Skeletal muscle tissue (tissue), 4 donors: ENCODE data around the gene PDZD11. TPM values are rescaled to one million over a fixed set of nuclear protein-coding genes. Genes with fewer than 3 reads are reported as not detected.
"Not testable (repeated sequence)": the region's sequence is repeated elsewhere in the genome, so short reads cannot be mapped to it uniquely, and the experiment has no call there.

ENCODE experiments used
- H3K27ac ChIP-seq: one replicate; pipeline ENCODE4 v1.7.0; 2013; ENCODE audit warnings: mild to moderate bottlenecking, low read depth, low read length, inconsistent platforms
- H3K27me3 ChIP-seq, 3 donors: one replicate each; pipeline ENCODE4 v1.7.0; 2013; ENCODE audit warnings: low read length in 3 of 3; ENCODE audit not compliant: control insufficient read depth in 3 of 3, insufficient read depth in 3 of 3
- H3K36me3 ChIP-seq, 3 donors: one replicate each; pipeline ENCODE4 v1.7.0; 2013; ENCODE audit warnings: low read length in 3 of 3; ENCODE audit not compliant: control insufficient read depth in 3 of 3, insufficient read depth in 3 of 3
- H3K4me1 ChIP-seq, 3 donors: one replicate each; pipeline ENCODE4 v1.7.0; 2013; ENCODE audit warnings: low read length in 3 of 3, mild to moderate bottlenecking in 3 of 3; ENCODE audit not compliant: control insufficient read depth in 3 of 3, insufficient read depth in 3 of 3
- H3K4me3 ChIP-seq, 3 donors: one replicate each; pipeline ENCODE4 v1.7.0; 2013; ENCODE audit warnings: low read length in 3 of 3
- H3K9ac ChIP-seq, 3 donors: one replicate each; pipeline ENCODE4 v1.7.0; 2013; ENCODE audit warnings: low read length in 3 of 3, mild to moderate bottlenecking in 3 of 3, moderate library complexity in 2 of 3, low read depth in 1 of 3
- H3K9me3 ChIP-seq, 3 donors: one replicate each; pipeline ENCODE4 v1.7.0; 2013; ENCODE audit warnings: low read length in 3 of 3; ENCODE audit not compliant: control insufficient read depth in 3 of 3
- total RNA-seq: library from RNA; depleted of rRNA; stranded (reverse); fragments of >200 nt; gene quantifications from one replicate; pipeline ENCODE4 v1.2.3, GENCODE V29; 2014
- donor health status: Osteomylitis.

PDZD11 gene
- total RNA-seq, 1 donor from 2014 or later, result 14.1 TPM

DNA sequence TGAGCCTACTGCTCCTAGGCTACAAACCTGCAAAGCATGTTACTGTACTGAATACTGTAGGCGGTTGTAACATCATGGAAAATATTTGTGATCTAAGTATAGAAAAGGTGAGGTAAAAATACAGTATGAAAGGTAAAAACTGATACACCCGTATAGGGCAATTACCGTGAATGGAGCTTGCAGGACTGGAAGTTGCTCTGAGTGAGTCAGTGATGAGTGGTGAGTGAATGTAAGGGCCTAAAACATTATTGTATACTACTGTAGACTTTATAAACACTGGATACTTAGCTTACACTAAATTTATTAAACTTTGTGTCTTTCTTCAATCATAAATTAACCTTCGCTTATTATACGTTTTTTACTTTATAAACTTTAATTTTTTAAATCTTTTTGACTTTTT lies 3.9 kb upstream of the PDZD11 start:
- Histone ChIP-seq H3K4me1 (peaks cover 7 to 9% (median 9%) of the 10 kb centered on the region in 3 donors), H3K27ac (no peak overlapping the region), H3K27me3 (no peaks in the 10 kb centered on the region), H3K36me3 (no peaks in the 10 kb centered on the region), H3K9me3 (no peaks in the 10 kb centered on the region), H3K9ac (no peak overlapping the region), H3K4me3 (no peak overlapping the region)

DNA sequence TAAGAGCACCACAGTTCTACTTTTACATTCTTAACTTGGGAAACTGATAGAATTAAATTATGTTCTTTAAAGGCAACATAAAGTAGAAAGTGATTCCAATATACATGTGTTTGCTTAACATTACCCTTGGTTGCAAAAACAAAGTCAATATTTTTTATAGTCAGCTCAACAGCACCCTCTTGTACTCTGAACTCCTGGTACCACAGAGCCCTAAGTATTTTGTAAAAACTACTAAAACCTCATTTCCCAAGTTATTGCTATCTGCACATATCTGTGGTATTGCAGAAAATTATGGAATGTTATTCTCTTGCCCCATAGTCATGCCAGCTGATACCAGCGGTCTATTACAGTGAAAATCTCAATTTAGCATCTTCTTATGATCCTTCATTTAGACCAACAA lies 3.1 kb upstream of the PDZD11 start:
- Histone ChIP-seq H3K9me3 (no peaks in the 10 kb centered on the region), H3K27ac (no peak overlapping the region), H3K27me3 (no peaks in the 10 kb centered on the region), H3K36me3 (peaks cover 0 to 2% (median 0%) of the 10 kb centered on the region in 3 donors), H3K4me1 (peaks cover 7 to 9% (median 9%) of the 10 kb centered on the region in 3 donors), H3K4me3 (no peak overlapping the region), H3K9ac (no peak overlapping the region)

DNA sequence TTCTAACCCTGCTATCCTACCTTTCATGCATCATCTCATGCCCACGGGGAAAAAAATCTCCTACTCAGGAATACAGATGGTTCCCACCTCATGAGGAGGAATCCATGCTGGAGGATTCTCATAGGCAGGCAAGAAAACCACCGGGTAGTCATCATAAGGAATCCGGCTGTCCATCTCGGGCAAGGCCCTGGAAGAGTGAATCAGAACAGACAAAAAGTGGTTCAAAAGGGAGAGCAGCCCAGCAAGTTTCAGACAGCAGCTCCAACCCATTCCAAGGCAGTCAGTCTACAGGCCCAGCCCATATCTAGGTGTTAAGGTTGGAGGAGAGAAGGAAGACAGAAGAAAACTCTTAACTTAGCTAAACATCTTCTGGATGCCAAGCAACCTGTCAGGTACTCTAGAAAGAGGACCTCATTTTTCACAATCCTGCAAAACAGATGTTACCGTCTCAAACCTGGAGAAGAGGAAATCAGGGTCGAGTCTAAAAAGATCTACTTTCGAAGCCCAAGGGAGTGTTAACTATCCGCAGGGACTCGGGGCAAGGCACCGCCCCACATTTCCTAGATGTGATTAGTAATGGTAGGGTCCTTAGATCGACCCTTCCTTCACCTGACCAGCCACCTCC lies 447 bp downstream of the PDZD11 start:
- H3K4me1 ChIP-seq, result peaks cover 7 to 9% (median 9%) of the 10 kb centered on the region in 3 donors
- peaks cover 3 to 14% (median 12%) of the 10 kb centered on the region in 3 donors for H3K36me3 ChIP-seq
- peak overlapping the region; percentile 58 to 84 (median 83) for H3K4me3 ChIP-seq
- H3K9ac ChIP-seq, result peak overlapping the region; percentile 66 to 80 (median 72)
- H3K9me3 ChIP-seq, result no peaks in the 10 kb centered on the region
- H3K27me3 ChIP-seq, result no peaks in the 10 kb centered on the region
- peak overlapping the region; percentile 55 for H3K27ac ChIP-seq

DNA sequence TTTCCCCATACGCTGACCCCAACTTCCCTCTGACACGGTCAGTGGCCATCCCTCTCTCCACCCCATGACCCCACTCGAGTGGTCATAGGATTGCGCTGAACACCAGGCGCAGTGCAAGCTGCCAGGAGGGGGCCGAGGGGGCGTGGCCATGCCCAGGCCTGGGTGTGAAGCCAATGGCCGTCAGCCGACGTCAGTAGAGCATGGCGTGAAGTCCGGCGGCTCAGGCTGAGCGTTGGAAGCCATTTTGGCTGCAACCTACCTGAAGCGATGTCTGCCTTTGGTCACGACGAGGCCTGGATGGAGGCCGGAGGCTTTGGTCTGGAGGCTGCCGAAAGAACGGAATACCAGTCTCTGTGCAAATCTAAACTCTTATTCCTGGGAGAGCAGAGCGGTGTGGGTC lies 7.8 kb downstream of the PDZD11 start, which contains the start of gene RAB41:
TSS of gene RAB41 (plus strand) at position 222 of the 400 bp plus-strand sequence. CDS start at position 268, 46 bp downstream.
- Histone ChIP-seq H3K4me1 (no peaks in the 10 kb centered on the region), H3K9me3 (no peaks in the 10 kb centered on the region), H3K27me3 (no peaks in the 10 kb centered on the region), H3K27ac (no peak within 1 kb of the TSS), H3K36me3 (peaks cover 0 to 12% (median 6%) of the 10 kb centered on the region in 3 donors), H3K4me3 (no peak within 1 kb of the TSS), H3K9ac (no peak within 1 kb of the TSS)

DNA sequence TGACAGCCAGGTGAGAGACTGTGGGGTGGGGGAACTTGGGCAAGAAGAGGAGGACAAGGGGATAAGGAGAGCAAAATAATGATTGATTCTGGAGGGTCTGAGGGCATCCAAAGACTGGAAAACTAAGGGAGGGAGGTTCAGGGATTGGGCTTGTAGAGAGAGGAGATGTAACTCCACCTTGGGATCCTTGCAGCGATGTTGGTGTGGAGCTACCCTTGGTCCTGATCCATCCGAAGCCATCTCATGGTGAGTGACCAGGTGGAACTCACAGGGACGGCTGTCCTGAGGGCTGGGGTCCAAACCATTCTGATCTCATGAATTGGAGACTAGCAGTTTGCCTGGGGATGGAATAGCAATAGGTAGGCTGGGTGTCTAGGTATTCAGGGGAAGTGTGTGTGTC lies 9.2 kb downstream of the PDZD11 start:
- peaks cover 0 to under 1% (median 0%) of the 10 kb centered on the region in 3 donors for H3K36me3 ChIP-seq
- no peaks in the 10 kb centered on the region for H3K4me1 ChIP-seq
- no peaks in the 10 kb centered on the region for H3K27me3 ChIP-seq

DNA sequence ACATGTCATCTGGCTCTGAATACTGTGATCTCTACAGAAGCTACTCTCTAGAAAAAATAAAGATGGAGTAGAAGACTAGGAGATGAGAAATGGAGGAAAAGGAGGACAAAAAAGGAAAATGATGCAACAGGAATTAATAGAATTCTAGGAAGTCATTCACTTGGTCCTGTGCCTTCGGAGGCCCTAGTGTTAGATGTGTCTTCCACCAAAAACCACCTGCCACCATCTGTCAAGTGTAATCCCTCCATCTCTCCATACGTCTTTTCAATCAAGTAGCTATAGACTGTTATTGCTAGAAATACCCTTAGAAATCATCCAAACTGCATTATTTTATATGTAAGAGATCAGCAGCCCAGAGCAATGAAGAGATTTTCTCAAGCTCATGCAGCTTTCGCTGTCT lies 10.6 kb downstream of the PDZD11 start:
- no peak overlapping the region for H3K9ac ChIP-seq
- H3K36me3 ChIP-seq, result no peaks in the 10 kb centered on the region
- H3K27me3 ChIP-seq, result no peaks in the 10 kb centered on the region
- no peak overlapping the region for H3K4me3 ChIP-seq
- no peaks in the 10 kb centered on the region for H3K4me1 ChIP-seq
- H3K9me3 ChIP-seq, result no peaks in the 10 kb centered on the region
- H3K27ac ChIP-seq, result no peak overlapping the region

More for the DNA sequence above, 9.2 kb downstream of the PDZD11 start:
- Histone ChIP-seq H3K9me3 (no peaks in the 10 kb centered on the region), H3K9ac (no peak overlapping the region), H3K27ac (no peak overlapping the region), H3K4me3 (no peak overlapping the region)

DNA sequence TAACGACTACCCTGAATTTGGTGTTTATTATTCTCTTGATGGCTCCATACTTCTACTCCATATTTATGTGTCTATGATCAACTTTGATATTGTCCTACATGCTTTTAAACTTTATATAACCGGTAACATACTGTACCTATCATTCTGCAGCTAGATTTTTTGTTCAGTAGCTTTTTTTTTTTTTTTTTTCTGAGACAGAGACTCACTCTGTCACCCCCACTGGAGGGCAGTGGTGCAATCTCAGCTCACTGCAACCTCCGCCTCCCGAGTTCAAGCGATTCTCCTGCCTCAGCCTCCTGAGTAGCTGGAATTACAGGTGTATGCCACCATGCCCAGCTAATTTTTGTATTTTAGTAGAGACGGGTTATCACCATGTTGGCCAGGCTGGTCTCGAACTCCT lies 15.7 kb downstream of the PDZD11 start:
- not testable (repeated sequence) for H3K9me3 ChIP-seq, H3K9ac ChIP-seq, H3K27me3 ChIP-seq, H3K4me3 ChIP-seq, H3K36me3 ChIP-seq, H3K27ac ChIP-seq, H3K4me1 ChIP-seq

DNA sequence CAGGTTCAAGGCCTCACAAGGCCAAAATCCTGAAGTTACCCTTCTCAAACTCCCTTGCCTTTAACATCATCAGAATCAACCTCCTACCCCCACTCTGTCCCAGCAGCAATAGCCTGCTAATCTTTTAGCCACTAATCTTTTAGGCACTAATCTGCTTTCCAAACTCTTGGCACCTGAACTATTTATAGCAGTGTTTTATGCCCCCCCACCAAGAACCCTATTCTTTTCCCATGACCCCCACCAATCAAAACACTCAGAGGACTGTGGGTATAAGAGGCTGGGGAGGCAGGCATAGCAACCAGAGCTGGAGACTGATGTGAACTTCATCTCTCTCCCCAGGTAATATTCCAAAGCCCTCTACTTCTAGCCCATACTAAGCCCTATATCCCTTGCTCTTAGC lies 21.7 kb downstream of the PDZD11 start, which contains the start of gene ARR3:
TSS of gene ARR3 (plus strand) at position 301 of the 400 bp plus-strand sequence. CDS start 1,052 bp downstream, outside the sequence.
- no peak within 1 kb of the TSS for H3K27ac ChIP-seq
- H3K36me3 ChIP-seq, result no peaks in the 10 kb centered on the region
- H3K4me1 ChIP-seq, result no peaks in the 10 kb centered on the region
- no peaks in the 10 kb centered on the region for H3K9me3 ChIP-seq
- no peaks in the 10 kb centered on the region for H3K27me3 ChIP-seq
- no peak within 1 kb of the TSS for H3K9ac ChIP-seq
- H3K4me3 ChIP-seq, result no peak within 1 kb of the TSS

DNA sequence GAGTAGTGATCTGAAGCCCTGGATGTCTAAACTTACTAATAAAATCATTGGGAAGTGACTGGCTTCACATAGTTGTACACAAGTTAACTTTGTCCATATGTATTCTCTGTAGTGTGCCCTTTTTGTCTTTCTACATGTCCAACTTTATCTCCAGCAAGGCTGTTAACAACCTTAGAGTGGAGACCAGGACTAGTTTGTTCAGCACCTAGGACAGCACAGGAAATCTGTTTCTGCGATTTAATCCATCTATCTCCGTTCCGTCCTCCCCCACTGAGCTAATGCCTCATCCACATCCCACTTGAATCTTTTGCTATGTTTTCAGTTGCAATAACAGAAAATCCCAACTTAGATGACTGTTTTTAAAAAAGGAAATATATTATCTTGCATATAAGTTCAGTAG lies 24.9 kb downstream of the PDZD11 start:
- no peaks in the 10 kb centered on the region for H3K4me1 ChIP-seq
- H3K9me3 ChIP-seq, result no peaks in the 10 kb centered on the region
- no peak overlapping the region for H3K9ac ChIP-seq
- H3K27me3 ChIP-seq, result no peaks in the 10 kb centered on the region
- H3K27ac ChIP-seq, result no peak overlapping the region
- H3K36me3 ChIP-seq, result no peaks in the 10 kb centered on the region
- H3K4me3 ChIP-seq, result no peak overlapping the region

DNA sequence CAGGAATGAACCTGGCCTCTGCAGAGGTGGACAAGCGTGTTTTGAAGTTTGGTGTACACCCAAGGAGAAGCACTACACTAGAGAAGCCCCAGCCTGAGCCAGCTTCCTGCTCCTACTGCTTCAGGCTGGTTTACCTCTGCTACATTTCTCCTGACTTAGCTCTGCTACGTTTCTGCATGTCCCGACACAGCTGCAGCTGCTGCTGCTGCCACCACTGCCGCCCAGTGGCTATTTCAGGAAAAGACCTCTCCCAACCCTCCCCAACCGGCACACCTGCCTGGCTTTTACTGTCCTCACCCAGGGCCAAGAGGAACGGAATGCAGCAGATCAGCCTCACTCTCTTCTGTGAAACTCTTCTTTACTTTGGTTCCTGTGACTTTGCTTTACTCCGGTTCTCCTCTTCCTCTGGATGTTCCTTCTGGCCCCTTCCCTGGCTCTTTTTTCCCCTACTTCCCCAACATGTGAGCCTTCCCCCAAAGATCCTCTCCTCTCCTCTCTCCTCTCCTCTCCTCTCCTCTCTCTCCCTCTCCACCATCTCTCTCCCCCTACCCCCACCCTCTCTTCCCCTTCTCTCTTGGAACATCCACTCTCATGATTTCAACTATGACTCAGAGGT lies 26.7 kb downstream of the PDZD11 start:
- Histone ChIP-seq H3K36me3 (no peaks in the 10 kb centered on the region), H3K4me1 (no peaks in the 10 kb centered on the region), H3K9ac (no peak overlapping the region)

More for the DNA sequence above, 26.7 kb downstream of the PDZD11 start:
- Histone ChIP-seq H3K9me3 (no peaks in the 10 kb centered on the region), H3K4me3 (no peak overlapping the region), H3K27ac (no peak overlapping the region), H3K27me3 (no peaks in the 10 kb centered on the region)
